NCI-H460 (cell line): Measurements from ENCODE around the gene CHST15. TPM values are rescaled to one million over a fixed set of nuclear protein-coding genes. Genes with fewer than 3 reads are reported as not detected.
A peak's percentile ranks its signal among the peaks of the same experiment; 100 is the strongest.

Experiments
- DNase-seq: peaks from one replicate; pipeline ENCODE4 v3.0.0-alpha.2; 2016; ENCODE audit warnings: low read depth; ENCODE audit errors: extremely low read depth
- total RNA-seq: library from RNA; depleted of rRNA; stranded (reverse); fragments of >200 nt; shearing (Covaris generic); gene quantifications from 2 replicates; pipeline ENCODE4 v1.2.3, GENCODE V29; 2014

CHST15 gene
- total RNA-seq, 1 experiment from 2014 or later, result 60.9 TPM

DNA sequence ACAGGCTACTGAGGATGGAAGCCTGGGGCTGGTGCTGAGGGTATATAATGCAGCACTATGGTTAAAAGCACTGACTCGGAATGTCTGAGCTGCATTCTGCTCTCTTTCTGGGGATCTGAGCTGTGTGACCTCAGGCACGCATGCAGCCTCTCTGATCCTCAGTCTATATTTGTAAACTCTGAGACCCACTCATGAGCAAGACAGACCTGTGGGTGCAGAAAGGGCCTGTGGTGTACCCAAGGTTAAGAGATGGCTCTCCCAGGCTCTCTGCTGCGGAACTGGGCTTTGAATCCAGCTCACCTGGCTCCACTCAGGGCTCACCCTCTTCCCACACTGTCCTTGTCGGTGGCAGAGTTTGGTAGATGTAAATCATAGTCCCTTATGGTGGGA is 89.9 kb downstream of the CHST15 start:
- DNase-seq, result no peak

- DNase-seq, result no peak
These were observed 90.4 kb downstream of the CHST15 start for GRCh38 chr10:124003070-124003419.

GRCh38 chr10:124002391-124003069 is 90.9 kb downstream of the CHST15 start:
- no peak for DNase-seq

GRCh38 chr10:124001391-124002148 is 91.8 kb downstream of the CHST15 start:
- DNase-seq, result no peak

DNA sequence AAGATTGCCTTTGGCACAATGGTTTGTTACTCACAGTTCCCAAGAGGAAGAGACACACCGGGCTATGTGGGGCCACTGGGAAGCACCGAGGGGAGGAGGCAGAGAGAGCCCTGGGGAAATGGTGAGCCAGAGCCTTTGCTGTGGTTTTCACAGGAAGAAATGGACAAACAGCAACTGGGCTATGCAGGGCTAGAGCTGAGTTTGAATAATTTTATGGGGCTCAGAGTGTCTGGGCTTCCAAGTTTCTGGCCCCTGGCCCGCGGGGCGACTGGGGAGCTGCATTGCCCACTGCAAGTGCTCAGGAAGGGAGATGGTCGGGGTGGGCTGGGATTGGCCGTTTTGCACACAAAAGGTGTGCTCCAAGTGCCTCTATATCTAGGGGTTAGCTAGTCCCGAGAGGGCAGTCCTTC is 92.6 kb downstream of the CHST15 start:
- no peak for DNase-seq

- no peak for DNase-seq
These were observed 93.3 kb downstream of the CHST15 start for GRCh38 chr10:123999956-124000615.

DNA sequence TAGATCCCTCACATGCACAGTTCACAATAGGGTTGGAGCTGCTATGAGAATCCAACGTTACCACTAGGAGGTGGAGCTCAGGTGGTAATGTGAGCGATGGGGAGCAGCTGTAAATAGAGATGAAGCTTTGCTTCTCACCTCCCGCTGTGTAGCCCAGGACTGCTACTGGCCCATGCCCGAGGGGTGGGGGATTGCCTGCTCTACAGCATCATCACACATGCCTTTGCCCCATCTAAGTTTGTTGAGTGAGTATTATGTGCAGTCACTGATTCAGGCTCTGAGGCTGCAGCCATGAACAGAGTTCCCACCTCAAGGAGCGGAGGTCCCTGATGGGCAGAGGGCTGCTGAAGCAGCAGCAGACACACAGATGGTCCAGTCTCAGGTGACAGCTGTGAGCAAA is 94.1 kb downstream of the CHST15 start:
- DNase-seq, result no peak

DNA sequence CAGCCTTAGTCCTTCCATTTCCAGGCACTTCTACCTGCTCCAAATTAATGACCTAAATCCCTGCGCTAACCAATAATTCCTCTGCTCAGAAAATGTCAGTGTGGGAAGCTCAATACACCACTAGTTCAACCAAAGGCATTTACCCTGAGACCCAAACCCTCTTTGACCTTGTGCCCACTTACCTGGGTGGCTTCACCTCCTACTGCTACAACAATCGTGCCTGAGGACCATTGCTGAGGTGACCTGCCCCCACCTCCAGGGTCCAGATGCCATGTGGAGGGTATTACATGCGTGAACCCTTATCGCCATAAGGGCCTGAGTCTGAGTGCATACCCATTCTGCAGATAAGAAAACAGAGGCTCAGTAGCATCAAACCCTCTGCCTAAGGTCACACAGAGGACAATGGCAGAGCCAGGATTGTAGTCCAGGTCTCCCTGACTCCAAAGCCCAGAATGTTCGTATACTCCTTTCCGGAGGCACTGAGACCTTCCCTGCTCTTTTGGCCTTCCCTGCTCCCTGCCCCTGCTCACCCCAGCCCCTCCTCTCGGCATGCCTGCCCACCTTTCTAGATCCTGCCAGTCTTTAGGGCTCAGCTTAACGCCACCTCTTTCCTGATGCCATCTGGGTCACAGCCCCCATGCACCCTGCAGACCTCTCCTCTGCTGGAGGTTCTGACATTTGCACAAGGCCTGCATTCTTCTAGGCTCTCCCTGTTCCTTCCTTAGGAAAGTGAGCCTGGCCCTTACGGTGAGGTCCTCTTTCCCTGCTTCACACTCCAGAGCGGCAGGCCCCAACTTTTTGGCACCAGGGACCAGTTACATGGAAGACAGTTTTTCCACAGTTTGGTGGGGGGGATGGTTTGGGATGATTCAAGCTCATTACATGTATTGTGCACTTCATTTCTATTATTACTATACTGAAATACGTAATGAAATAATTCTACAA is 94.9 kb downstream of the CHST15 start:
- no peak for DNase-seq

GRCh38 chr10:123997486-123998196 is 95.8 kb downstream of the CHST15 start:
- DNase-seq, result no peak

DNA sequence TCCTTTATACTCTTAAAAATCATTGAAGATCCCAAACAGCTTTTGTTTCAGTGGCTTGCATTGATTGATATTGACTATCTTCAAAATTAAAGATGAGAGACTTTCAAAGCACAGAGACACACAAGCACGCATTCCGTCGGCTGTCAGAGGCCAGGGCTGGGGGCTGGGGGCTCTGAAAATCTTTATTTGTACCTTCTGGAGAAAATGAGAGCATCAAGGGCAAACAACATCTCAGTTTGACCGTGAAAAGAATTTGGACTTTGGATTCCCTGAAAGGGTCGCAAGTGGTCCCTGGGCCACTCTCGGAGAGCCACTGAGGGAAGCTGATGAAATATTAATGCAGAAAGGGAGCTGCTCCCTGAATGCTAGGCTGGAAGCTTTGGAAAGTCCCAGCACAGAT is 96.4 kb downstream of the CHST15 start:
- DNase-seq, result no peak

- no peak for DNase-seq
These were observed 97.1 kb downstream of the CHST15 start for GRCh38 chr10:123996302-123996701.

GRCh38 chr10:123995461-123996131 is 97.8 kb downstream of the CHST15 start:
- DNase-seq, result peak; percentile 60

DNA sequence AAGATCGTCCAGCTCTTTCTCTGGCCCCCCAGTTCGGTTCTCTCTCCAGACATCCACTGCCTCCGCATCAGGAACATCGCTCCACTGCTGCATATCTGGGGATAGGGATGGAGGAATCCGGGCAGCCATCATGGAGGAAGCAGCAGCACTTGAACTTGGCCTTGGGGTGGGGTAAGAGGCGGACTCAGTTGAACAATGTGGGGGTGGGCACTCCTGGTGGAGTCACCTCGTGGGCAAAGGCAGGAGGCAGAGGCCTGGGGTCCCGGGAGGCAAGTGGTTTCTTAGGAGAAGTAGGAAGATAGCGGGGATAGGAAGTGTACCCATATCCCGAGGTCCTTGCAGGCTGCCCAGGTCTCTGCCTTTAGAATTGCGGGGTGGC is 98.3 kb downstream of the CHST15 start:
- DNase-seq, result no peak

DNA sequence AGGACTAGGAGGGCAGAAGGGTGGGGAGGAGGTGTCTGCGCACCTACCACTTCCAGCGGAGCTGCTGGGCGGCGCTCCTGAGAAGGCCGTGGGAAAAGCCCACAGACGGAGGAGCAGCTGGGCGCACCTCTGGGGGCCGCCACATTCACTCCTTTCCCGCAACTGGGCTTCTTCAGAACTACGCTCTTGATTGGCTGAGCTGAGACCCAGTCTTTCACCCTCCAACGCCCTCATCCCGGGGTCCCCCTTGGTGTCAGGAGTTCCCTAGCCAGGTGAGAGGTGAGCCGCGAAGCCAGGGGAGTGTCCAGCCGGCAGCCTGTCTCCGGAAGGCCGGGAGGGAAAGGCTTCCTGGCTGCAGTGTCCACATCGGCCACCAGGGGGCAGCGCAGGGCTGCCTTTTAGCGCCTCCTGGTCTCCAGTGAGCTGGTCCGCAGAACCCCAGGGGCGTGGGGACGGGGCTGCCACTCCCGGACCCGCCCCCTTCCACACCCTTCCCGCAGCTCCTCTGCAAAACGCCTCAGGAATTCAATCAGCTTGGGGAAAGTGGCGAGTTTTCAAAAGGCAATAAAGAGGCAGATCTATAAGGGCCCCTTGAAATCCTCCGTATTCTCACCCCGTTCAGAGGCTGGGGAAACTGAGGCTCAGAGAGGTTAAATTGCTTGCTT is 98.8 kb downstream of the CHST15 start:
- peak; percentile 81 for DNase-seq

GRCh38 chr10:123993534-123994416 is 99.6 kb downstream of the CHST15 start:
- DNase-seq, result no peak

DNA sequence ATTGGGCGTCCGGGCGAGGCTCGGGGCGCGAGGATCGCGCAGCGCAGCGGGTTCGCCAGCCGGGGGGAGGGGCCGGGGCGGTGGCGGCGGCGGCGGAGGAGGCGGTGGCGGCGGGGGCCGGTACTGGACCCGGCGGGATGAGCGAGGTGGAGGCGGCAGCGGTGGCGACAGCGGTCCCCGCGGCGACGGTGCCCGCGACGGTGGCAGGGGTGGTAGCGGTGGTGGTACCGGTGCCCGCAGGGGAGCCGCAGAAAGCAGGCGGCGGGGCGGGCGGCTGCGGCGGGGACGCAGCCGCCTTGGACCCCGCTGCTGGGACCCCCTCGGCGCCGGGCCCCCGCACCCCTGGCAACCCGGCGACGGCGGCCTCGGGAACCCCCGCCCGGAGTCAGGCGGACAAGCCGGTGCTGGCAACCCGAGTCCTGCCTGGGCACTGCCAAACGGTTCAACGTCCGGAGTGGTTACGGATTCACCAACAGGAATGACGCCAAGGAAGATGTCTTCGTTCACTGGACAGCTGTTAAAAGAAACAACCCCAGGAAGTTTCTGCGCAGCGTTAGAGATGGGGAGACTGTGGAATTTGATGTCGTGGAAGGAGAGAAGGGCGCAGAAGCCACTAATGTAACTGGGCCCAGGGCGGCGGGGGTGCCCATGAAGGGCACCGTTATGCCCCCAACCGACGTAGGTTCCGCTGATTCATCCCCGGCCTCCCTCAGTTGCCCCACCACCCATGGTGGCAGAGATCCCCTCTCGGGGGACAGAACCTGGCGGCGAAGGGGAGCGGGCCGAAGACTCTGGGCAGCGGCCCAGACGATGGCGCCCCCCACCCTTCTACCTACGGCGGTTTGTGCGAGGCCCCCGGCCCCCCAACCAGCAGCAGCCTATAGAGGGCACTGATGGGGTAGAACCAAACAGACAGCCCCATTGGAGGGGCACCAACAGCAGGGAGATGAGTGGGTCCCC is 101.5 kb downstream of the CHST15 start:
- DNase-seq, result no peak

- DNase-seq, result no peak
These were observed 102.5 kb downstream of the CHST15 start for GRCh38 chr10:123990889-123991288.
